ENCODE data around the gene GOT2. TPM values are rescaled to one million over a fixed set of nuclear protein-coding genes. Genes with fewer than 3 reads are reported as not detected.
"Not testable (repeated sequence)": the region's sequence is repeated elsewhere in the genome, so short reads cannot be mapped to it uniquely, and the experiment has no call there.

Gene GOT2
- total RNA-seq, 2 experiments from 2014 or later = 125 to 127 TPM

GRCh38 chr16:58713742-58714141 lies 20.4 kb downstream of the GOT2 start:
- intact Hi-C loops (cut with micrococcal nuclease) = no loop called here
- Mint-ChIP-seq H3K36me3 (peaks cover 54% of the 10 kb centered on the region), H3K4me3 (no peak overlapping the region), H3K27me3 (no peaks in the 10 kb centered on the region), H3K27ac (no peak overlapping the region), H3K9me3 (no peaks in the 10 kb centered on the region), H3K4me1 (ENCODE audit: low read depth) (no peaks in the 10 kb centered on the region)
- ChIA-PET CTCF (interaction anchor here (1.7 kb wide), 1 partner anchor 42 kb away, joined by 5 read pairs; no protein-coding TSS in a partner anchor), POLR2A (no interaction called here)
- no peak for DNase-seq

DNA sequence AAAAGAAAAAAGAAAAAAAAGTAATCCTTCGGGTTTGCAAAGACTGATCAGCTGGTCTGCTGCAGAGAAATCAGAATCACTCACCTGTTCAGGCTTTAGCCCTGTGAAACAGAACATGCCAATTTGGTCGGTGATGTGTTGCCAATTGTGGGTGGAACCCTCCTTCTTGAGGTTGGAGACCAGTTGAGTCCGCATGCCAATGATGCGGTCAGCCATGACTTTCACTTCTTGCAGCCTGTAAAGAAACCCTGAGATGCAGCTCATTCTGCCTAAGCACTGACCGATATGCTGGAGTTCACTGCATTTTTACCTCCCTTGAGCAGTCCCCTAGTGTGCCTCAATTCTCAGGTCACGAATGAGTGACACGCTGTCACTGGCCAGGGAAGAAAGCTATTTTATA lies 24.8 kb downstream of the GOT2 start:
- intact Hi-C loops (cut with micrococcal nuclease) = no loop called here
- Mint-ChIP-seq H3K36me3 (peaks cover 47% of the 10 kb centered on the region), H3K4me3 (no peak overlapping the region), H3K4me1 (ENCODE audit: low read depth) (no peaks in the 10 kb centered on the region), H3K9me3 (no peaks in the 10 kb centered on the region), H3K27me3 (no peaks in the 10 kb centered on the region), H3K27ac (no peak overlapping the region)
- POLR2A ChIA-PET = interaction anchor here (0.6 kb wide), 1 partner anchor 34 kb away, joined by 3 read pairs; no protein-coding TSS in a partner anchor
- CTCF ChIA-PET = no interaction called here
- no peak for DNase-seq

DNA sequence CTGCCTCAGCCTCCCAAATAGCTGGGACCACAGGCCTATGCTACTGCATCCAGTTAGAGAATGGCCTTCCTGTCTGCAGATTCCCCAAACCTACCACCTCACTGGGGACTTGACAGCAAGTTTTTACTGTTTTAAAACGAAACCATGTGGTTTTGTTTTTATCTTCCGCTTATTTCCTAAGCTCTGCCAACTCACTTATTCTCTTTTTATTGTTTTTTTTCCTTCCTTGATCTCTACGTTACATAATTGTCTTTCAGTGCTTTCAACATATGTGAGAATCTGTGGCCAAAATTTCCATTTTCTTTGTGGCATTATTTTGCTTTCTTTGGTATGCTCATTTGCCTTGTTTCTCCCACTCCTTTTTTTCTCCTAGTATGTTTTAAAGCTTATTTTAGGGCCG lies 35.0 kb downstream of the GOT2 start:
- intact Hi-C loops (cut with micrococcal nuclease) = no loop called here
- peaks cover under 1% of the 10 kb centered on the region for H3K36me3 Mint-ChIP-seq
- no peaks in the 10 kb centered on the region for H3K27me3 Mint-ChIP-seq
- H3K9me3 Mint-ChIP-seq = no peaks in the 10 kb centered on the region
- H3K4me3 Mint-ChIP-seq = no peak overlapping the region
- ChIA-PET CTCF (interaction anchor here (1.0 to 1.5 kb wide), 2 partner anchors 35 to 57 kb away, joined by 4 to 5 read pairs; partner anchors contain the start of gene GOT2), POLR2A (no interaction called here)
- H3K4me1 Mint-ChIP-seq (ENCODE audit: low read depth) = peaks cover 5% of the 10 kb centered on the region
- no peak overlapping the region for H3K27ac Mint-ChIP-seq
- DNase-seq = no peak

- no peak for DNase-seq
- CTCF ChIA-PET = interaction anchor here (1.0 kb wide), 1 partner anchor 39 kb away, joined by 3 read pairs; the partner anchor contains the start of gene GOT2
- Mint-ChIP-seq H3K27ac (no peak overlapping the region), H3K4me1 (ENCODE audit: low read depth) (peaks cover 5% of the 10 kb centered on the region), H3K36me3 (peaks cover 3% of the 10 kb centered on the region), H3K9me3 (peaks cover 4% of the 10 kb centered on the region), H3K4me3 (no peak overlapping the region), H3K27me3 (no peaks in the 10 kb centered on the region)
- POLR2A ChIA-PET = no interaction called here
- intact Hi-C loops (cut with micrococcal nuclease) = no loop called here
Observed at GRCh38 chr16:58695368-58695767, 38.7 kb downstream of the GOT2 start.

DNA sequence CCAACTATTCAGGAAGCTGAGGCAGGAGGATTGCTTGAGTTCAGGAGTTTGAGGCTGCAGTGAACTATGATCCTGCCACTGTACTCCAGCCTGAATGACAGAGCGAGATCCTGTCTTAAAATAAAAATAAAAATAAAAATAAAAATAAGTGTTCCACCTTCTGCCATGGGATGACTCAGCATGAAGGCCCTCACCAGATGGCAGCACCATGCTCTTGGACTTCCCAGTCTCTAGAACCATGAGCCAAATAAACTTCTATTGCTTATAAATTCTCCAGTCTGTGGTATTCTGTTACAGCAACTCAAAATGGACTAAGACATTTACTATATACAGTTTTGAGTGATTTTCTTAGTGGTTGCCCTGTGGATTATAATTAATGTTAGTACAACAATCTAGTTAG lies 41.7 kb downstream of the GOT2 start:
- intact Hi-C loops (cut with micrococcal nuclease) = no loop called here
- Mint-ChIP-seq H3K27ac (no peak overlapping the region), H3K36me3 (peaks cover 3% of the 10 kb centered on the region)

GRCh38 chr16:58686985-58687706 lies 47.0 kb downstream of the GOT2 start:
- POLR2A ChIA-PET; H3K27me3 Mint-ChIP-seq; H3K9me3 Mint-ChIP-seq; H3K4me3 Mint-ChIP-seq; H3K36me3 Mint-ChIP-seq; CTCF ChIA-PET; H3K27ac Mint-ChIP-seq; intact Hi-C loops (cut with micrococcal nuclease); DNase-seq: not testable (repeated sequence)
- H3K4me1 Mint-ChIP-seq (ENCODE audit: low read depth) = peaks cover 15% of the 10 kb centered on the region

More for the DNA sequence above, 41.7 kb downstream of the GOT2 start:
- no peak for DNase-seq
- peaks cover 4% of the 10 kb centered on the region for H3K9me3 Mint-ChIP-seq
- no peaks in the 10 kb centered on the region for H3K27me3 Mint-ChIP-seq
- no peak overlapping the region for H3K4me3 Mint-ChIP-seq
- CTCF ChIA-PET = no interaction called here
- POLR2A ChIA-PET = no interaction called here
- no peaks in the 10 kb centered on the region for H3K4me1 Mint-ChIP-seq (ENCODE audit: low read depth)

DNA sequence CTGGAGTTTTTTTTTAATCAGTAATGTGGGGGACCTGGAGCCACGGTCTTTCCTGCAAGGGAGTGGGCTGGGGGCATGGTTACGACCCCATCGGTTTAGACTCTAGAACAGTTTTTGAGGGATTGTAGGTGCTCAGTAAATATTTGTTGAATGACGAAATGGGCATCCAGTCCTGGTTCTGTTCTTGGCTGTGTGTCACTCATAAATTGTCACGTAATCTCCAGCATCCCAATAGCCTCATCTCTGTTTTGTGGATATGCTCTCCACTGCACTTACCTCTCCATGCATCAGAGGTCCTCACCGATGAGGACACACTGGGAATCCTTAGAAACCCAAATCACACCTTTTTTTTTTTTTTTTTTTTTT lies 49.0 kb downstream of the GOT2 start:
- Mint-ChIP-seq H3K27ac (no peak overlapping the region), H3K27me3 (no peaks in the 10 kb centered on the region), H3K9me3 (no peaks in the 10 kb centered on the region), H3K36me3 (peaks cover 3% of the 10 kb centered on the region), H3K4me1 (ENCODE audit: low read depth) (peaks cover 15% of the 10 kb centered on the region), H3K4me3 (peak overlapping the region; percentile 91)
- CTCF ChIA-PET = interaction anchor here (0.7 to 1.8 kb wide), 3 partner anchors 45 to 171 kb away, joined by 3 to 22 read pairs (median 7); no protein-coding TSS in a partner anchor
- no peak for DNase-seq
- POLR2A ChIA-PET = interaction anchor here (0.6 to 1.3 kb wide), 5 partner anchors 11 to 292 kb away, joined by 3 to 5 read pairs (median 3); partner anchors contain the start of genes CNOT1 and GINS3
- intact Hi-C loops (cut with micrococcal nuclease) = no loop called here

GRCh38 chr16:58684354-58685083 lies 49.6 kb downstream of the GOT2 start, which contains the start of gene SLC38A7:
SLC38A7 (minus strand) TSS chr16:58684770; CDS start chr16:58680126, 4,644 bp downstream.
- Mint-ChIP-seq H3K4me1 (ENCODE audit: low read depth) (peaks cover 15% of the 10 kb centered on the region), H3K27me3 (no peaks in the 10 kb centered on the region), H3K36me3 (peaks cover 3% of the 10 kb centered on the region), H3K9me3 (no peaks in the 10 kb centered on the region), H3K4me3 (peak within 1 kb of the TSS; percentile 91), H3K27ac (no peak within 1 kb of the TSS)
- intact Hi-C loops (cut with micrococcal nuclease) = loop anchor here (1.0 kb wide), 3 partner anchors 48 to 72 kb away; no protein-coding TSS in a partner anchor
- ChIA-PET CTCF (interaction anchor here (0.7 to 1.8 kb wide), 4 partner anchors 46 to 170 kb away, joined by 3 to 22 read pairs (median 6); no protein-coding TSS in a partner anchor), POLR2A (interaction anchor here (0.6 to 1.3 kb wide), 7 partner anchors 11 to 292 kb away, joined by 3 to 5 read pairs (median 3); partner anchors contain the start of genes CNOT1 and GINS3)
- DNase-seq = peak; percentile 83

- CTCF ChIA-PET = interaction anchor here (1.0 to 1.8 kb wide), 3 partner anchors 49 to 170 kb away, joined by 4 to 22 read pairs (median 7); no protein-coding TSS in a partner anchor
- H3K4me3 Mint-ChIP-seq = peak overlapping the region; percentile 91
- H3K36me3 Mint-ChIP-seq = peaks cover 3% of the 10 kb centered on the region
- no peaks in the 10 kb centered on the region for H3K27me3 Mint-ChIP-seq
- no peak for DNase-seq
- H3K9me3 Mint-ChIP-seq = no peaks in the 10 kb centered on the region
- POLR2A ChIA-PET = interaction anchor here (0.6 to 1.3 kb wide), 5 partner anchors 10 to 291 kb away, joined by 3 to 5 read pairs (median 3); partner anchors contain the start of gene GINS3
- peaks cover 15% of the 10 kb centered on the region for H3K4me1 Mint-ChIP-seq (ENCODE audit: low read depth)
- H3K27ac Mint-ChIP-seq = no peak overlapping the region
- intact Hi-C loops (cut with micrococcal nuclease) = loop anchor here (1.0 kb wide), 3 partner anchors 48 to 72 kb away; no protein-coding TSS in a partner anchor
Observed at GRCh38 chr16:58684001-58684353, 50.1 kb downstream of the GOT2 start.

DNA sequence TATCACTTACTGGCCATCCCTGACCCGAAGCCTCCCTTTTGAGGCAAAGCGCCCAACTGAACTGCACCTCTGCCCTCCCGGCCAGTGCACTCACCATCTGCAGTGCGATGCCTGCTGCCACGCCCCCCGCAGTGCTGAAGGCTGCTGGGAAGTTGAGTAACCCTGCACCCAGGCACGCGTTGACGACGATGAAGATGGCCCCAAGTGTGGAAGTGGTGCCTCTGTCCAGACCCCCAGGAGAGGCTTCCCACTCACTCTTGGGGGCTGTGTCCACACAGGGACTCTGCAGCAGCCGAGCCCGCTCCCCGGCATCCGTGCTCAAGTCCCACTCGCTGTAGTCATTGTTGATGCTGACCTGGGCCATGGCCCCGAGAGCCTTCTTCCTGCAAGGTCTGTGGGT lies 54.4 kb downstream of the GOT2 start:
- intact Hi-C loops (cut with micrococcal nuclease) = no loop called here
- POLR2A ChIA-PET = no interaction called here
- H3K36me3 Mint-ChIP-seq = peaks cover 9% of the 10 kb centered on the region
- no peak overlapping the region for H3K4me3 Mint-ChIP-seq
- H3K4me1 Mint-ChIP-seq (ENCODE audit: low read depth) = peaks cover 14% of the 10 kb centered on the region
- H3K9me3 Mint-ChIP-seq = no peaks in the 10 kb centered on the region
- no peak for DNase-seq
- CTCF ChIA-PET = interaction anchor here (1.0 to 1.6 kb wide), 2 partner anchors 72 to 76 kb away, joined by 3 to 14 read pairs; no protein-coding TSS in a partner anchor
- no peak overlapping the region for H3K27ac Mint-ChIP-seq
- H3K27me3 Mint-ChIP-seq = no peaks in the 10 kb centered on the region

GRCh38 chr16:58678716-58679115 lies 55.4 kb downstream of the GOT2 start:
- DNase-seq = peak; percentile 27
- Mint-ChIP-seq H3K27me3 (no peaks in the 10 kb centered on the region), H3K4me3 (no peak overlapping the region), H3K27ac (no peak overlapping the region), H3K4me1 (ENCODE audit: low read depth) (peaks cover 6% of the 10 kb centered on the region), H3K36me3 (peaks cover 11% of the 10 kb centered on the region), H3K9me3 (no peaks in the 10 kb centered on the region)
- POLR2A ChIA-PET = no interaction called here
- CTCF ChIA-PET = interaction anchor here (1.0 to 1.6 kb wide), 2 partner anchors 73 to 78 kb away, joined by 3 to 14 read pairs; no protein-coding TSS in a partner anchor
- intact Hi-C loops (cut with micrococcal nuclease) = no loop called here

DNA sequence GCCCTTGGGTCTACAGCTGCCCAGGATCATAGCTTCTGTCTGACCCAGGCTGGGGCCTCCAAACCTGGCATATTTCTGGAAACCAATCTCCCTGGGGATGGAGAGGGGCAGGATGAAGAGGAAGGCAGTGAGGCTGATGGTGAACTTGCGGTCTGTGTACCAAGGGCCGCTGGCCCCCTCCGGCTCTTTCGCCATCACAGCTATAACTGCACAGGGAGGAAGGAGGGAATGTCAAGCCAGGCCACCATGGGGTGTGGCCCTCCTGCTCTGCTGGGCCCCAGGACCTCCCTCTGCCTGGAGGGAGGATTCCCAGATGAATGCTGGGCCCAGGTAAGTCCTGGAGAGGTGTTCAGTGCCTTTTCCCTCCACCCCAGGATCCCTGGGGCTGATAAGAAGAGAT lies 55.8 kb downstream of the GOT2 start:
- CTCF ChIA-PET = interaction anchor here (1.6 kb wide), 1 partner anchor 78 kb away, joined by 14 read pairs; no protein-coding TSS in a partner anchor
- H3K27ac Mint-ChIP-seq = no peak overlapping the region
- no peak overlapping the region for H3K4me3 Mint-ChIP-seq
- no peaks in the 10 kb centered on the region for H3K27me3 Mint-ChIP-seq
- H3K9me3 Mint-ChIP-seq = no peaks in the 10 kb centered on the region
- peaks cover 2% of the 10 kb centered on the region for H3K4me1 Mint-ChIP-seq (ENCODE audit: low read depth)
- DNase-seq = no peak
- H3K36me3 Mint-ChIP-seq = peaks cover 11% of the 10 kb centered on the region
- intact Hi-C loops (cut with micrococcal nuclease) = no loop called here
- POLR2A ChIA-PET = no interaction called here

Measured in activated CD4-positive, alpha-beta memory T cell treated with anti-CD3 and anti-CD28 coated beads for 36 hours (primary cell).